H1 (cell line): ENCODE measurements around the gene UBQLN4. TPM values are rescaled to one million over a fixed set of nuclear protein-coding genes. Genes with fewer than 3 reads are reported as not detected.
A peak's percentile ranks its signal among the peaks of the same experiment; 100 is the strongest.

Source experiments
- CTCF ChIA-PET: fragments of 300-600 bp; sonication (Branson Sonifier 250); formaldehyde crosslinking; loops from one replicate; lab custom pipeline; 2021; ENCODE audit not compliant: partially characterized antibody; lab: Charles Lee
- POLR2A ChIA-PET: fragments of 300-600 bp; sonication (Branson Sonifier 250); formaldehyde crosslinking; loops from one replicate; lab custom pipeline; 2021; ENCODE audit warnings: inconsistent platforms; ENCODE audit not compliant: partially characterized antibody; lab: Charles Lee
- DNase-seq, 2 experiments: peaks; one replicate each; pipeline versions ENCODE4 v3.0.0 to v3.0.0-alpha.2; 2010 to 2022; ENCODE audit warnings: low spot score in 2 of 2, low read depth in 1 of 2, mixed read lengths in 1 of 2
- FAIRE-seq: peaks from 2 replicates; lab custom pipeline; 2011; peaks lifted over from hg19 to GRCh38; lab: Jason Lieb, UNC
- H2AFZ ChIP-seq: 2 replicates; pipeline ENCODE4 v1.8.1; 2012; ENCODE audit warnings: low read length, inconsistent platforms
- H2AK5ac ChIP-seq: 2 replicates; pipeline ENCODE4 v1.6.1; 2013; ENCODE audit warnings: low read depth, low read length
- H2BK120ac ChIP-seq: replicated peaks from 2 replicates; pipeline ENCODE3; 2013; ENCODE audit warnings: low read depth, low read length, inconsistent platforms
- H2BK12ac ChIP-seq: 2 replicates; pipeline ENCODE4 v1.6.1; 2013; ENCODE audit warnings: low read depth, low read length
- H2BK15ac ChIP-seq: 2 replicates; pipeline ENCODE4 v1.6.1; 2013; ENCODE audit warnings: low read length
- H2BK20ac ChIP-seq: 2 replicates; pipeline ENCODE4 v1.6.1; 2013; ENCODE audit warnings: low read length
- H2BK5ac ChIP-seq: 2 replicates; pipeline ENCODE4 v1.6.1; 2013; ENCODE audit warnings: low read depth, low read length
- H3K14ac ChIP-seq: 2 replicates; pipeline ENCODE4 v1.6.1; 2013; ENCODE audit warnings: inconsistent platforms; ENCODE audit not compliant: insufficient read length
- H3K18ac ChIP-seq: 2 replicates; pipeline ENCODE4 v1.6.1; 2013; ENCODE audit warnings: low read length; ENCODE audit errors: extremely low read depth
- H3K23ac ChIP-seq: 2 replicates; pipeline ENCODE4 v1.6.1; 2013; ENCODE audit warnings: inconsistent platforms; ENCODE audit not compliant: insufficient read length
- H3K23me2 ChIP-seq: 2 replicates; pipeline ENCODE4 v1.6.1; 2013; ENCODE audit warnings: low read depth, low read length
- H3K27ac ChIP-seq: 2 replicates; pipeline ENCODE4 v1.6.1; 2011; ENCODE audit warnings: low read depth, low read length, inconsistent platforms
- H3K27me3 ChIP-seq, 4 experiments: replicated peaks in 1 of 4; 1 replicate in 1 of 4; 2 replicates in 3 of 4; pipeline versions ENCODE4 v1.6.1 to v1.8.1; 2011 to 2013; ENCODE audit warnings: low read length in 3 of 4, mild to moderate bottlenecking in 3 of 4, inconsistent platforms in 2 of 4, mixed read lengths in 2 of 4, moderate library complexity in 1 of 4; ENCODE audit not compliant: control insufficient read depth in 3 of 4, insufficient read depth in 3 of 4; ENCODE audit errors: extremely low read depth in 1 of 4
- H3K36me3 ChIP-seq, 4 experiments: 2 replicates each; pipeline versions ENCODE4 v1.6.1 to v1.8.1; 2011 to 2013; ENCODE audit warnings: mild to moderate bottlenecking in 4 of 4, low read length in 3 of 4, moderate library complexity in 2 of 4, control low read depth in 1 of 4, inconsistent platforms in 1 of 4; ENCODE audit not compliant: insufficient read depth in 4 of 4, control insufficient read depth in 2 of 4
- H3K4ac ChIP-seq: replicated peaks from 2 replicates; pipeline ENCODE3; 2013; ENCODE audit warnings: low read length, low read depth, mixed read lengths, inconsistent platforms; ENCODE audit not compliant: insufficient read length
- H3K4me1 ChIP-seq, 4 experiments: replicated peaks in 1 of 4; 1 replicate in 1 of 4; 2 replicates in 3 of 4; pipeline versions ENCODE4 v1.6.1 to v1.8.1; 2011 to 2013; ENCODE audit warnings: low read length in 3 of 4, inconsistent platforms in 2 of 4, mixed read lengths in 1 of 4; ENCODE audit not compliant: insufficient read depth in 4 of 4, control insufficient read depth in 3 of 4
- H3K4me2 ChIP-seq, 2 experiments: 2 replicates each; pipeline versions ENCODE4 v1.6.1 to v1.8.1; 2011 to 2013; ENCODE audit warnings: low read depth in 2 of 2, low read length in 2 of 2, control low read depth in 1 of 2, inconsistent platforms in 1 of 2, mild to moderate bottlenecking in 1 of 2; ENCODE audit not compliant: insufficient read depth in 1 of 2
- H3K4me3 ChIP-seq, 4 experiments: fragments of 200-600, 300-600 bp in 1 of 4; sonication (generic), shearing (Covaris generic), sonication (Bioruptor Twin) in 1 of 4; 2 replicates each; pipeline versions ENCODE4 v1.5.1 to v1.8.1; 2011 to 2016; ENCODE audit warnings: low read length in 4 of 4, low read depth in 3 of 4, control low read depth in 2 of 4, inconsistent platforms in 2 of 4, mild to moderate bottlenecking in 2 of 4, mixed read lengths in 1 of 4, moderate library complexity in 1 of 4; ENCODE audit not compliant: insufficient read depth in 2 of 4; ENCODE audit errors: extremely low read depth in 1 of 4
- H3K56ac ChIP-seq: replicated peaks from 2 replicates; pipeline ENCODE3; 2013; ENCODE audit warnings: low read depth, mild to moderate bottlenecking, mixed read lengths, low read length, inconsistent platforms; ENCODE audit not compliant: insufficient read length
- H3K79me1 ChIP-seq: 2 replicates; pipeline ENCODE4 v1.6.1; 2013; ENCODE audit warnings: low read depth, low read length, control low read depth
- H3K79me2 ChIP-seq, 2 experiments: 2 replicates each; pipeline versions ENCODE4 v1.6.1 to v1.8.1; 2012 to 2013; ENCODE audit warnings: low read length in 2 of 2, mild to moderate bottlenecking in 2 of 2, inconsistent platforms in 1 of 2; ENCODE audit not compliant: insufficient read depth in 2 of 2, control insufficient read depth in 1 of 2
- H3K9ac ChIP-seq, 4 experiments: replicated peaks in 1 of 4; 1 replicate in 1 of 4; 2 replicates in 3 of 4; pipeline versions ENCODE4 v1.6.1 to v1.8.1; 2011 to 2013; ENCODE audit warnings: low read depth in 3 of 4, low read length in 3 of 4, control low read depth in 2 of 4, mild to moderate bottlenecking in 2 of 4, moderate library complexity in 2 of 4, inconsistent platforms in 1 of 4; ENCODE audit errors: extremely low read depth in 1 of 4
- H3K9me3 ChIP-seq, 2 experiments: 2 replicates each; pipeline versions ENCODE4 v1.6.1 to v1.8.1; 2012 to 2013; ENCODE audit warnings: mild to moderate bottlenecking in 2 of 2, moderate library complexity in 2 of 2, control low read depth in 1 of 2, inconsistent platforms in 1 of 2, low read depth in 1 of 2, low read length in 1 of 2, mixed read lengths in 1 of 2; ENCODE audit not compliant: insufficient read depth in 2 of 2
- H4K20me1 ChIP-seq, 2 experiments: replicated peaks in 1 of 2; 2 replicates each; pipeline versions ENCODE3 to v1.8.1; 2011 to 2013; ENCODE audit warnings: inconsistent platforms in 2 of 2, low read length in 2 of 2, mild to moderate bottlenecking in 1 of 2; ENCODE audit not compliant: insufficient read depth in 2 of 2, control insufficient read depth in 1 of 2
- H4K5ac ChIP-seq: 2 replicates; pipeline ENCODE4 v1.6.1; 2013; ENCODE audit warnings: low read length, low read depth, mixed read lengths, inconsistent platforms; ENCODE audit not compliant: insufficient read length
- H4K8ac ChIP-seq: 2 replicates; pipeline ENCODE4 v1.8.0; 2013; ENCODE audit warnings: mild to moderate bottlenecking, moderate library complexity, low read length, inconsistent platforms; ENCODE audit not compliant: insufficient read depth; ENCODE audit errors: extremely low read depth
- H4K91ac ChIP-seq: replicated peaks from 2 replicates; pipeline ENCODE3; 2013; ENCODE audit warnings: low read length, mixed read lengths, inconsistent platforms; ENCODE audit not compliant: insufficient read length
- ASH2L ChIP-seq: fragments of 200-600, 300-600 bp; sonication (generic); IDR thresholded peaks from one replicate; pipeline ENCODE4 v1.7.1; 2017; ENCODE audit warnings: low read length
- EGR1 ChIP-seq: IDR thresholded peaks from 2 replicates; pipeline ENCODE4 v1.6.1; 2011; ENCODE audit warnings: low read depth, low read length, borderline replicate concordance
- EZH2 ChIP-seq: fragments of 200-600 bp; sonication (generic); IDR thresholded peaks from 2 replicates; pipeline ENCODE4 v1.7.1; 2012; ENCODE audit warnings: low read depth, mild to moderate bottlenecking, moderate library complexity, low read length, inconsistent platforms; ENCODE audit not compliant: severe bottlenecking
- NANOG ChIP-seq: IDR thresholded peaks from 2 replicates; pipeline ENCODE4 v1.6.1; 2011; ENCODE audit warnings: low read length, low read depth, mild to moderate bottlenecking, inconsistent platforms; ENCODE audit not compliant: insufficient read depth, poor library complexity, severe bottlenecking
- SAP30 ChIP-seq: fragments of 300-600 bp; sonication (generic); IDR thresholded peaks from 2 replicates; pipeline ENCODE4 v1.7.1; 2012; ENCODE audit warnings: low read length, moderate library complexity, mild to moderate bottlenecking, inconsistent platforms; ENCODE audit not compliant: insufficient read depth, insufficient replicate concordance
- SIN3A ChIP-seq, 2 experiments: IDR thresholded peaks in 1 of 2; conservative IDR thresholded peaks in 1 of 2; 2 replicates each; pipeline ENCODE4 v1.6.1; 2011 to 2012; ENCODE audit warnings: low read length in 2 of 2, improper control_type of control experiment in 1 of 2, low read depth in 1 of 2, mild to moderate bottlenecking in 1 of 2
- SP4 ChIP-seq: IDR thresholded peaks from 2 replicates; pipeline ENCODE4 v1.6.1; 2012; ENCODE audit warnings: low read length, inconsistent platforms
- TEAD4 ChIP-seq: IDR thresholded peaks from 2 replicates; pipeline ENCODE4 v1.6.1; 2012; ENCODE audit warnings: low read depth, low read length, inconsistent platforms, mixed read lengths
- WGBS, 2 experiments: shearing (Covaris generic) in 1 of 2; methylation state at CpG; one replicate each; pipeline versions ENCODE4 v1.1.6 to v1.1.7; 2013 to 2015; ENCODE audit warnings: low lambda C conversion rate in 2 of 2, mixed read lengths in 2 of 2, inconsistent platforms in 1 of 2, low coverage in 1 of 2, missing lambda C conversion rate in 1 of 2; ENCODE audit not compliant: insufficient replicate concordance in 2 of 2, insufficient coverage in 1 of 2, insufficient read length in 1 of 2; ENCODE audit errors: extremely low coverage in 1 of 2, missing lambda C conversion rate in 1 of 2; 5-methylcytosine and 5-hydroxymethylcytosine counted together
- polyA plus RNA-seq, 7 experiments: library from polyadenylated mRNA; depleted of rRNA in 3 of 7; stranded (reverse) in 5 of 7; unstranded in 2 of 7; fragments of >200 nt in 5 of 7; fragments of 200-250 nt in 2 of 7; gene quantifications; 1 replicate in 5 of 7; 2 replicates in 1 of 7; 4 replicates in 1 of 7; pipeline versions ENCODE4 v1.2.1 to v1.2.3, GENCODE V29; 2011 to 2013; ENCODE audit warnings: missing spikeins in 2 of 7, mixed read lengths in 2 of 7
- total RNA-seq: library from RNA; stranded (reverse); fragmentation: NEBNext Ultra II Directional; extraction: Animal tissue kit (Norgen Biotek cat#: 25700); gene quantifications from 2 replicates; pipeline ENCODE4 v1.2.1, GENCODE V29; 2021

UBQLN4 gene
- total and polyA plus RNA-seq, 2 of the 8 experiments (the other 6 are each of a cell fraction or from before 2014, with no cell fraction given): 37.7 to 52.0 TPM

GRCh38 chr1:156080241-156080862, 26.8 kb upstream of the UBQLN4 start:
- POLR2A ChIA-PET: interaction anchor here (0.6 to 3.4 kb wide), 14 partner anchors 9 to 103 kb away, joined by 3 to 20 read pairs (median 4); partner anchors contain the start of genes ARHGEF2, LAMTOR2, LMNA and RAB25
- FAIRE-seq (no peak), DNase-seq (peak in 1 of 2 experiments; percentile 63)
- Histone ChIP-seq H3K27me3 (no peaks in the 10 kb centered on the region), H3K79me2 (peaks cover 19 to 72% of the 10 kb centered on the region in 2 experiments), H4K20me1 (peaks cover 14 to 26% of the 10 kb centered on the region in 2 experiments), H4K8ac (peak overlapping the region; percentile 60), H3K79me1 (peaks cover 24% of the 10 kb centered on the region), H2BK20ac (0 out of 2 replicates have a peak overlapping the region, but pooled peaks have one; percentile 21), H3K4me3 (peak overlapping the region; percentile 86 to 98 (median 94)), H4K5ac (peak overlapping the region; percentile 82), H2BK15ac (peak overlapping the region; percentile 72; the same call in 1 of the 2 replicates), H3K36me3 (peaks cover 3 to 25% (median 9%) of the 10 kb centered on the region in 4 experiments; a peak in 6 of 8 replicates), H2BK120ac (peak overlapping the region; percentile 77), H3K23ac (no peak overlapping the region), H2AK5ac (no peak overlapping the region), H3K4ac (peak overlapping the region; percentile 82), H2AFZ (no peak overlapping the region), H4K91ac (peak overlapping the region; percentile 99), H3K23me2 (peaks cover 14% of the 10 kb centered on the region), H3K18ac (peak overlapping the region; percentile 93), H3K27ac (0 out of 2 replicates have a peak overlapping the region, but pooled peaks have one; percentile 86), H3K9me3 (no peaks in the 10 kb centered on the region), H2BK12ac (0 out of 2 replicates have a peak overlapping the region, but pooled peaks have one; percentile 39), H3K56ac (peak overlapping the region; percentile 86), H3K4me2 (peak overlapping the region; percentile 76 to 79), H3K14ac (no peak overlapping the region), H2BK5ac (peak overlapping the region; percentile 98; the same call in 1 of the 2 replicates), H3K9ac (peak overlapping the region in 3 of 4 experiments; percentile 52 to 90 (median 87); a peak in 5 of 7 replicates), H3K4me1 (peaks cover 15 to 43% (median 29%) of the 10 kb centered on the region in 4 experiments)
- WGBS, 2 experiments: 0% methylated on average over 4 of the region's 8 CpGs; no CpG with 5 or more reads in 1 of the 2 experiments
- TF ChIP-seq SIN3A (conservative IDR thresholded peaks at IDR 0.05 in 1 of 2, IDR thresholded peaks at IDR 0.05 in 1 of 2; ENCODE audit: low read depth in 1 of 2, low read length in 2 of 2): 0 out of 4 replicates have a peak, but pooled peaks of 1 of the 2 experiments have one; percentile 24
- TF ChIP-seq ASH2L: no peak
- 0 out of 2 replicates have a peak, but pooled peaks have one; percentile 29 for TF ChIP-seq EGR1
- TF ChIP-seq EZH2: no peak
- TF ChIP-seq SP4: no peak
- TF ChIP-seq NANOG: no peak
- no peak for TF ChIP-seq SAP30
- TF ChIP-seq TEAD4: peak; percentile 91
- CTCF ChIA-PET: interaction anchor here (0.8 to 2.5 kb wide), 3 partner anchors 10 to 350 kb away, joined by 3 to 17 read pairs (median 6); no protein-coding TSS in a partner anchor
